Retinal pigment epithelial cell (primary cell): Measurements from ENCODE around the gene NMB.
"Not testable (repeated sequence)": the region's sequence is repeated elsewhere in the genome, so short reads cannot be mapped to it uniquely, and the experiment has no call there.

Source experiments
- DNase-seq: peaks from one replicate; pipeline ENCODE4 v3.0.0-alpha.2; 2010; ENCODE audit warnings: low read depth
- H3K4me3 ChIP-seq: 2 replicates; pipeline ENCODE4 v1.5.1; 2011; ENCODE audit warnings: mild to moderate bottlenecking, low read length, control low read depth, moderate library complexity
- CTCF ChIP-seq: conservative IDR thresholded peaks from 2 replicates; pipeline ENCODE4 v1.5.1; 2011; ENCODE audit warnings: low read depth, low read length, control low read depth, inconsistent platforms

Gene NMB

GRCh38 chr15:84645997-84646396 lies 12.0 kb downstream of the NMB start:
- DNase-seq, result no peak
- no peak overlapping the region for H3K4me3 ChIP-seq
- no peak for TF ChIP-seq CTCF

- no peak for DNase-seq
- no peak overlapping the region for H3K4me3 ChIP-seq
- no peak for TF ChIP-seq CTCF
Observed at GRCh38 chr15:84645496-84645895, 12.5 kb downstream of the NMB start.

- TF ChIP-seq CTCF, result no peak
- no peak overlapping the region for H3K4me3 ChIP-seq
- no peak for DNase-seq
Observed at GRCh38 chr15:84643838-84644237, 14.2 kb downstream of the NMB start.

GRCh38 chr15:84642640-84643039 lies 15.4 kb downstream of the NMB start:
- not testable (repeated sequence) for DNase-seq, H3K4me3 ChIP-seq

- DNase-seq, H3K4me3 ChIP-seq: not testable (repeated sequence)
Observed at GRCh38 chr15:84641871-84642270, 16.1 kb downstream of the NMB start.

- no peak for TF ChIP-seq CTCF
- no peak for DNase-seq
Observed at GRCh38 chr15:84638103-84638502, 19.9 kb downstream of the NMB start.

GRCh38 chr15:84634228-84634837 lies 23.7 kb downstream of the NMB start:
- TF ChIP-seq CTCF, result no peak
- DNase-seq, result no peak
- H3K4me3 ChIP-seq, result peak overlapping the region; percentile 54

More at GRCh38 chr15:84638103-84638502, 19.9 kb downstream of the NMB start:
- H3K4me3 ChIP-seq, result no peak overlapping the region

- no peak for TF ChIP-seq CTCF
- DNase-seq, result peak; percentile 32
- H3K4me3 ChIP-seq, result peak overlapping the region; percentile 61
Observed at GRCh38 chr15:84633311-84634227, 24.4 kb downstream of the NMB start.
